SK-N-SH treated with all-trans-retinoic acid at 6 μM for 48 hours (cell line): ENCODE data around the gene CPNE5.

ENCODE experiments used
- ATAC-seq: fragments of 200-7000 bp; cut with Tn5 transposase; 3 replicates; pipeline ENCODE4 v1.9.1; 2020; ENCODE audit warnings: mild to moderate bottlenecking, moderate library complexity
- ARNTL ChIP-seq: fragments of 450-650 bp; formaldehyde crosslinking; IDR thresholded peaks from 2 replicates; pipeline ENCODE4 v1.5.0; 2020; ENCODE audit warnings: low read depth, mild to moderate bottlenecking, moderate library complexity, borderline replicate concordance
- BACH2 ChIP-seq: fragments of 250-450 bp; sonication (Bioruptor Pico); IDR thresholded peaks from 2 replicates; pipeline ENCODE4 v1.9.0; 2021; ENCODE audit warnings: mild to moderate bottlenecking, borderline replicate concordance
- CSDC2 ChIP-seq: fragments of 250-450 bp; sonication (Bioruptor Pico); IDR thresholded peaks from 2 replicates; pipeline ENCODE4 v1.5.0; 2020; ENCODE audit warnings: mild to moderate bottlenecking, moderate library complexity
- CSRNP3 ChIP-seq: fragments of 250-450 bp; sonication (Bioruptor Pico); IDR thresholded peaks from 2 replicates; pipeline ENCODE4 v1.5.1; 2021; ENCODE audit warnings: mild to moderate bottlenecking, moderate library complexity
- ESRRG ChIP-seq: fragments of 250-450 bp; sonication (Bioruptor Pico); IDR thresholded peaks from 2 replicates; pipeline ENCODE4 v1.6.1; 2021; ENCODE audit warnings: mild to moderate bottlenecking
- GLIS3 ChIP-seq: fragments of 250-450 bp; sonication (Bioruptor Pico); IDR thresholded peaks from 2 replicates; pipeline ENCODE4 v1.5.0; 2020; ENCODE audit warnings: mild to moderate bottlenecking, moderate library complexity
- ISL1 ChIP-seq: fragments of 250-450 bp; sonication (Bioruptor Pico); IDR thresholded peaks from 2 replicates; pipeline ENCODE4 v2.1.2; 2022; ENCODE audit warnings: mild to moderate bottlenecking, moderate library complexity
- OSR1 ChIP-seq: fragments of 250-450 bp; sonication (Bioruptor Pico); IDR thresholded peaks from 2 replicates; pipeline ENCODE4 v1.8.0; 2022; ENCODE audit warnings: moderate library complexity, mild to moderate bottlenecking, inconsistent platforms
- PATZ1 ChIP-seq: fragments of 250-450 bp; sonication (Bioruptor Pico); IDR thresholded peaks from 2 replicates; pipeline ENCODE4 v1.8.0; 2020; ENCODE audit warnings: mild to moderate bottlenecking, moderate library complexity, borderline replicate concordance
- POU6F1 ChIP-seq: fragments of 250-450 bp; sonication (Bioruptor Pico); IDR thresholded peaks from 2 replicates; pipeline ENCODE4 v1.8.0; 2021; ENCODE audit warnings: low read depth, mild to moderate bottlenecking, moderate library complexity, borderline replicate concordance
- RARB ChIP-seq: fragments of 250-450 bp; sonication (Bioruptor Pico); IDR thresholded peaks from 2 replicates; pipeline ENCODE4 v1.8.0; 2021; ENCODE audit warnings: mild to moderate bottlenecking, moderate library complexity
- SNAI2 ChIP-seq: fragments of 250-450 bp; sonication (Bioruptor Pico); IDR thresholded peaks from 2 replicates; pipeline ENCODE4 v1.5.0; 2020; ENCODE audit warnings: mild to moderate bottlenecking, moderate library complexity
- TOX ChIP-seq: fragments of 250-450 bp; sonication (Bioruptor Pico); IDR thresholded peaks from 2 replicates; pipeline ENCODE4 v1.8.0; 2021; ENCODE audit warnings: mild to moderate bottlenecking, moderate library complexity, borderline replicate concordance
- TSHZ2 ChIP-seq: fragments of 250-450 bp; sonication (Bioruptor Pico); IDR thresholded peaks from 2 replicates; pipeline ENCODE4 v1.5.0; 2020; ENCODE audit warnings: mild to moderate bottlenecking, moderate library complexity
- ZNF565 ChIP-seq: fragments of 450-650 bp; formaldehyde crosslinking; conservative IDR thresholded peaks from 2 replicates; pipeline ENCODE4 v1.5.0; 2020; ENCODE audit warnings: low read depth, mild to moderate bottlenecking, moderate library complexity
- ZNF70 ChIP-seq: fragments of 450-650 bp; formaldehyde crosslinking; IDR thresholded peaks from 2 replicates; pipeline ENCODE4 v1.5.0; 2020; ENCODE audit warnings: mild to moderate bottlenecking, moderate library complexity

CPNE5 gene

GRCh38 chr6:36791521-36792135 is 47.6 kb downstream of the CPNE5 start:
- no peak for ATAC-seq
- no peak for TF ChIP-seq RARB
- TF ChIP-seq ZNF565, result no peak
- no peak for TF ChIP-seq SNAI2
- no peak for TF ChIP-seq ZNF70 (CRISPR knock-in tag)
- TF ChIP-seq CSRNP3, result no peak
- no peak for TF ChIP-seq GLIS3 (CRISPR knock-in tag)
- no peak for TF ChIP-seq PATZ1
- no peak for TF ChIP-seq OSR1 (CRISPR knock-in tag)

- no peak for TF ChIP-seq ARNTL (CRISPR knock-in tag)
- TF ChIP-seq RARB, result no peak
- TF ChIP-seq TSHZ2 (CRISPR knock-in tag), result no peak
- no peak for TF ChIP-seq SNAI2
- no peak for TF ChIP-seq OSR1 (CRISPR knock-in tag)
- TF ChIP-seq CSRNP3, result no peak
- TF ChIP-seq TOX (CRISPR knock-in tag), result no peak
- ATAC-seq, result no peak
Measured at GRCh38 chr6:36791085-36791484, 48.2 kb downstream of the CPNE5 start.

GRCh38 chr6:36788768-36789167 is 50.5 kb downstream of the CPNE5 start:
- ATAC-seq, result no peak
- TF ChIP-seq OSR1 (CRISPR knock-in tag) (no peak), GLIS3 (CRISPR knock-in tag) (no peak), TOX (CRISPR knock-in tag) (no peak), ISL1 (no peak), ESRRG (CRISPR knock-in tag) (no peak), POU6F1 (no peak), RARB (no peak), CSDC2 (CRISPR knock-in tag) (no peak), TSHZ2 (CRISPR knock-in tag) (no peak), BACH2 (CRISPR knock-in tag) (no peak)
